G401.6 (cell line): Measurements from ENCODE around the gene AK5.
"Not testable (repeated sequence)": the region's sequence is repeated elsewhere in the genome, so short reads cannot be mapped to it uniquely, and the experiment has no call there.

Experiments
- FAIRE-seq: peaks from 2 replicates; lab custom pipeline; 2012; peaks lifted over from hg19 to GRCh38; lab: Jason Lieb, UNC

AK5 gene

DNA sequence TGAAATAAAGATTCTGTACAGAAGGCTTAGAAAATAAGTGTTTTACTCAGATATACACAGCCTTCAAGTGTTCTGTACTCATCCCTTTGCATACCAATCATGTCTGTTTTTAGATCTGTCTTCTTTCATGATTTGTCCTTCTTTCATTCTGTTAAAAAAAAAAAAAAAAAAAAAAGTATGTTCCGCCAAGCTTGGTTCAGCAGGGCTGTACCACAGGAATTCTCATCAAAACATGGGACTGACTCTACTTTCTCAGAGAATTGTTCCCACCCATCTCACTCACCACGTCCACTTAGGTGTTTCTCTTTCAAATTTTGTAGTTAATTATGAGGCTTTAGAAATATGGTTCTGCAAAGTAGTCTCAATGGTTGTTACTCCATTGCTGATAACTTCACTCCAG lies 119.0 kb downstream of the AK5 start:
- no peak for FAIRE-seq

- no peak for FAIRE-seq
Observed at GRCh38 chr1:77401384-77401783, 119.6 kb downstream of the AK5 start.

DNA sequence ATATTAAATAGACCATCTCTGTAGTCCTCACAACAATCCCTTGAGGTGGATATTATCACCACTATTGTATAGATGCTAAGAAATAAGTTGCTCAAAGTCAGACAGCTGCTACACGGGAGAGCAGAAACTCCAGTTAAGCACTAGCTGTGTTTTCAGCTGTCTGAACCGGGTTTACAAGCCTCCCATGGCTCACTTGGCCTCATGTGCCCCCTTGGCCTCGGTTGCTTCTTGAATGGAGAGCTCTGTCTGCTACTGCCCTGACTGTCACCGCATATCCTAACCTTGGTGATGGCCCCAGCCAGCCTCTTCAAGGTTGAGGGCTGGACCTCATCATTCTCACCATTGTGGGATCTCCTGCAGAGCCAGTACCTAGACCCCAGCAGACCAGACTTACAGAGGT lies 123.4 kb downstream of the AK5 start:
- no peak for FAIRE-seq

- no peak for FAIRE-seq
Observed at GRCh38 chr1:77406661-77407060, 124.8 kb downstream of the AK5 start.

DNA sequence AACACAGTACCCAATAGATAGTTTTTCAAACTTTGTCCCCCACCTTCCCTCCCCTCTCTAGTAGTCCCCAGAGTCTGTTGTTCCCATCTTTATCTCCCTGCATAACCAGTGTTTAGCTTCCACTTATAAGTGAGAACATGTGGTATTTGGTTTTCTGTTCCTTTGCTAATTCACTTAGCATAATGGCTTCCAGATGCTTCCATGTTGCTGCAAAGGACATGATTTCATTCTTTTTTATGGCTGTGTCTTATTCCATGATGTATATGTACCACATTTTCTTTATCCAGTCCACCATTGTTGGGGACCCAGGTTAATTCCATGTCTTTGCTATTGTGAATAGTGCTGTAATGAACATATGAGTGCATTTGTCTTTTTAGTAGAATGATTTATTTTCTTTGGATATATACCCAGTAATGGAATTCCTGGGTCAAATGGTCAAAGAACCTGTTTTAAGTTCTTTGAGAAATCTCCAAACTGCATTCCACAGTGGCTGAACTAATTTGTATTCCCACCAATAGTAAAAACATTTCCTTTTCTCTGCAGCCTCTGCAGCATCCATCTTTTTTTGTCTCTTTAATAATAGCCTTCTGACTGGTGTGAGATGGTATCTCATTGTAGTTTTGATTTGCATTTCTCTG lies 126.0 kb downstream of the AK5 start:
- FAIRE-seq: no peak

GRCh38 chr1:77408933-77409332 lies 127.1 kb downstream of the AK5 start:
- not testable (repeated sequence) for FAIRE-seq

- FAIRE-seq: no peak
Observed at GRCh38 chr1:77412069-77412819, 130.4 kb downstream of the AK5 start.

GRCh38 chr1:77412820-77413530 lies 131.2 kb downstream of the AK5 start:
- no peak for FAIRE-seq

- FAIRE-seq: no peak
Observed at GRCh38 chr1:77413541-77414335, 131.9 kb downstream of the AK5 start.

DNA sequence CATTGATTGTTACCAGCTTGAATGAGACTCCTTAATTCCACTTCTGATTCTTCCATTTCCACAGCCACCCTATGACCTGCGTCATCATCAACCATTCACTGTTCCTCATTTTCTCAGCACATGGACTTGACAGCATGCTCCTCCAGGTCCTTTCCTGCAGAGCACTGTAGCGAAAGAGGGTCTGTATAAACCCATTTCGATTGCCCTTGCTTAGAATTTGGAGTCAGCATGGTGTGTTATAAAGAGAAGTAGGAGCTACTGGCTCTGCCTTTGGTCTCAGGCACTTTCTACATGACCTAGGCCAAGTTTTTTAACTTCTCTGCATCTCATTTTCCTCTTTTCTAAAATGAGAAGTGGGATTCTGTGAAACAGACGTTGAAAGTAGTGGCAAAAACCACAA lies 133.8 kb downstream of the AK5 start:
- no peak for FAIRE-seq

DNA sequence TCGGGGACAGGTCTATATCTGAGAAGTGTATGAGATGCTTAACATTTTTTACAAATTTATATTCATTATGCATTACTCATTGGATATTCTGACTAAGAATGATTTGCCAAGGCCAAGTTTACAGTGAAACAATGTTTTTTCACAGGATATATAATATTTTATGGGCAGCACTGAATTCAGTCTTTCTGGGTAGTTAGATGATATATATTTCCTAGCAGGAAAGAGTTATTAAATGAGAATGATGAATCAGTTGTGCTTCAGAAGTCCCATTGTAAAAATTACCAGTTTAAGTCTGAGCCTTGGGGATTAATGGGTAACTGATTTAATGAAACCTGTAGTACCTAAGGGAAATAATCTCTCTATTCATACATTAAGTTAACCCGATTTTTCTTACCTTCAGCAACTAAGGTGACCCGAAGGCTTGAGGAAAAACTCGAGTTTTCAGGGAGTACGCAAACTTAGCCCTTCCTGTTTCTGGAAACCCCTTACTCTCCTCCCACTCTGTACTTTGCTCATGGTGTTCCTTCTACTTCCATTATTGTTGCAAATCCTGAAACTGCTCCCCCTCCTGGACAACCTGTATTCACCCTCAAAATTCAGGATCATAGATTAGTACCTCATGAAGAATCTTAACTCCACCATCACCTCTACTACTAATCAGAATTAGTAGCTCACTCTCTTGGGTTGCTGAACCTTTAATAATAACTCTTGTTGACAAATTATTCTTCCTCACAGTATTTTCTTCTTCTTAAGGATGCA lies 135.1 kb downstream of the AK5 start:
- no peak for FAIRE-seq

GRCh38 chr1:77418055-77418454 lies 136.2 kb downstream of the AK5 start:
- FAIRE-seq: not testable (repeated sequence)

DNA sequence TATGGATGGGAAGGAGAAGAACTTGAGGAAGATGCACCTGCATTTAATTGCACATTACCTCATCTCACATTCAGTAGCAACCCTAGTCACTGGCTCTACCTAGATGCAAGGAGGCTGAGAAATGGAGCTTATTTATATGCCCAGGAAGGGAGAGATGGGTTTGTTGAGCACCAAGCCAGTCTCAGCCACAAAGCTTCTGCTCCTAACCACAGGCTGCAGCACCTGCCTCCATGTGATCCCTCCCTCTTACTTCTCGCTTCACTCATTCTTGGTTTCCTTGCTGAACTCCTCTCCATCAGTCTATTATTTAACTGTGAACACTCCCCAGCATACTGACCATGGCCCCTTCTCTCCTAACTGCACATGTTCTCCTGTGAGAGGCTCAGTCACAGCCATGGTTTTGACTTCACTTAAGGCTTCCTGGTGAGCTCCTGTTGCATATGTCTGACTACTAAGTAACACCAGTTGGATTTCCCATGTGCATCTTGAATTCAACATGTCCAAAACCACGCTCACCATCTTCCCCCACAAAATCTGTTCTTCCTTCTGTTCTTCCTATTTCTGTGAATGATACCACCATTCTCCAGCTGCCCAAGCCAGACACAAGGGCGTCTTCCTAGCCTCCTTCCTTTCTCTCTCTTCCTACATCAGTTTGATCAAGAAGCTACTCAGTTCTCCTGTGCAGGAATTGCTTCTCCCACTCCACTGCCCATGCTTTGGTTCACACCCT lies 139.8 kb downstream of the AK5 start:
- no peak for FAIRE-seq

GRCh38 chr1:77424236-77424635 lies 142.4 kb downstream of the AK5 start:
- no peak for FAIRE-seq

DNA sequence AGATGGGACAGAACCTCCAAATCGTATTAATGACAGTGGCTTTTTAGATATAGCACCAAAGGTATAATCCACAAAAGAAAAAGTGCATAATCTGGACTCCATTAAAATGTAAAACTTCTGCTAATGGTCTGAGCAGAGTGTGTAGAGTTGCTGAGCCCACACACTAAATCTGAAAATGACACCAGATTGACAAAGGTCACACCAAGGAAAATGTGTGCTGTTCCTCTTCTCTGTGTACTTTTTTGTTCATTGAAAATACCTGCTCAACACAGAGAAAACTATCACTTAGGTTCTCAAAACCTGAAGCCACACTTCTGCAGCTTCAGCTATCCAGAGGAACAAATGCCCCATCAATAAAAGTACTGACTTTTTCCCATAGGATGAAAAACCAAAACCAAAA lies 146.2 kb downstream of the AK5 start:
- FAIRE-seq: no peak

GRCh38 chr1:77430966-77431690 lies 149.3 kb downstream of the AK5 start:
- FAIRE-seq: no peak

DNA sequence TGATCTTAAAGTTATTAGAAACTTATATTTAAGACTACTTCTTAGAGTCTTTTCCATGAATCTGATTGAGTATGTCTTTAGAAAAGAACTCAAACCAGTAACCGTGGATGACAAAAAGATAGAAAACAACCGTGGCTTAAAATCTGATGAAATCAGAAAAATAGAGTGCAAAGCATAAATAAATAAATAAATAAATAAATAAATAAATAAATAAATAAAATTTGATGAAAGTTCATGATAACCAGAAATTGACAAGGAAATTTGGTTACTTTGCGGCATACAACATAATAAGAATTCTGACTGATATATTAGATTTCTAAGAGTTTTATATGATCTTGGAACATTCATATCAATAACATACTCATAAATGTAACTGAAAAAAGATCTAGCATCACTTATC lies 152.1 kb downstream of the AK5 start:
- FAIRE-seq: peak; percentile 6

GRCh38 chr1:77434967-77435366 lies 153.1 kb downstream of the AK5 start:
- FAIRE-seq: no peak

DNA sequence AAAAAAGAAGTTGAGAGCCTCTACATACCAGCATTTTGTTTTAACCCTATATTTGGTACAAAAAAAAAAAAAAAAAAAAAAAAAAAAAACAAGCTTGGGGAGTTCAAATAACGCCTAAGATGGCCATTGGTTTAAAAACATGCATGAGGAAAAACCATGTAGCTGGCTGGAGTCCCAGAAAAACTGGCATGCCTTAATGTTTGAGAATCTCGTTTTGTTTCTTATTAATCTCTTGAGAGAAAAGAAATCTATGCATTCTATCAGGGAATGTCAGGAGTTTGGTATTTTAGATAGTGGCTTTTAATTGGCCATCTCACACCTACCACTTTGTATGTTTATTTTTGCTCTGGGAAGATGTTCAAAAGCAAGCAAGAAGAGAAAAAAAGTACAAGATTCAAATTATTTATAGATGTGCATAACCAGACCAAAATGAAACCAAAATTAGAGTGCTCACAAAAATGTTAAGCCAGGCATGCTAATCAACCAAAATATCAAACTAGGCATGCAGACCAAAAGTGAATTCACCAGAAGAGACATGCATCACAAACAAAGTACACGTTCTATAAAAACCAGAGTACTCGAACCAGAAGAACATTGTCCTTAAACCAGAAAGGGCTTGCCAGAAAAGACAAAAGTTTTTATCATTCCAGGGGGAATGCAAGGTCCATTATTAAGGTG lies 156.6 kb downstream of the AK5 start:
- FAIRE-seq: no peak
